ENCODE measurements around the gene DNAH2.

- no peak for TF ChIP-seq CTCF (IDR thresholded peaks at IDR 0.05)
- no peak for TF ChIP-seq EP300 (IDR thresholded peaks at IDR 0.05)
- TF ChIP-seq POLR2A (IDR thresholded peaks at IDR 0.05): no peak
These were observed 121.8 kb downstream of the DNAH2 start for GRCh38 chr17:7839190-7839875.

Data from tibial nerve (tissue), 4 donors.